Aorta (tissue), 5 donors: ENCODE results near the gene HPSE. TPM values are rescaled to one million over a fixed set of nuclear protein-coding genes. Genes with fewer than 3 reads are reported as not detected.

ENCODE experiments used
- ATAC-seq: fragments of 200-7000 bp; cut with Tn5 transposase; one replicate; pipeline ENCODE4 v1.9.1; 2022; ENCODE audit warnings: moderate library complexity; ENCODE audit not compliant: low FRiP score
- DNase-seq, 2 donors: peaks; one replicate each; pipeline ENCODE4 v3.0.0-alpha.2; 2020
- H3K27ac ChIP-seq, 2 donors: one replicate each; pipeline ENCODE4 v1.5.1; 2013; ENCODE audit warnings: low read length in 2 of 2, mild to moderate bottlenecking in 2 of 2, moderate library complexity in 2 of 2, control low read depth in 1 of 2, inconsistent platforms in 1 of 2, low read depth in 1 of 2
- H3K27me3 ChIP-seq, 2 donors: one replicate each; pipeline ENCODE4 v1.6.1; 2013; ENCODE audit warnings: control low read depth in 1 of 2, low read length in 1 of 2, mild to moderate bottlenecking in 1 of 2, moderate library complexity in 1 of 2; ENCODE audit not compliant: insufficient read depth in 2 of 2, control insufficient read depth in 1 of 2
- H3K36me3 ChIP-seq, 2 donors: one replicate each; pipeline ENCODE4 v1.6.1; 2013; ENCODE audit warnings: control low read depth in 1 of 2, low read length in 1 of 2, mild to moderate bottlenecking in 1 of 2; ENCODE audit not compliant: insufficient read depth in 2 of 2, control insufficient read depth in 1 of 2
- H3K4me1 ChIP-seq, 2 donors: one replicate each; pipeline ENCODE4 v1.6.1; 2013; ENCODE audit warnings: low read length in 2 of 2, control low read depth in 1 of 2, mild to moderate bottlenecking in 1 of 2, moderate library complexity in 1 of 2; ENCODE audit not compliant: insufficient read depth in 2 of 2, control insufficient read depth in 1 of 2
- H3K4me3 ChIP-seq, 2 donors: one replicate each; pipeline ENCODE4 v1.5.1; 2013; ENCODE audit warnings: low read length in 2 of 2, control low read depth in 1 of 2, mild to moderate bottlenecking in 1 of 2
- H3K9me3 ChIP-seq: one replicate; pipeline ENCODE4 v1.6.1; 2013; ENCODE audit warnings: mild to moderate bottlenecking, low read length; ENCODE audit not compliant: control insufficient read depth
- WGBS, 2 donors: extraction: QIAGEN DNeasy Blood & Tissue Kit; methylation state at CpG; one replicate each; pipeline ENCODE4 v1.1.7; 2013; 5-methylcytosine and 5-hydroxymethylcytosine counted together
- intact Hi-C, 2 donors: fragments of 100-400 bp; cut with DNase I; formaldehyde crosslinking; loops; one replicate each; pipeline versions ENCODE4 v1.14.2 to v1.15.0; 2022
- long read RNA-seq, 2 donors: library from polyadenylated mRNA; unstranded; transcript quantifications; one replicate each; pipeline ENCODE4 v2.0.0, GENCODE V29; 2020 to 2021
- polyA plus RNA-seq, 2 donors: library from polyadenylated mRNA; stranded (reverse); fragments of 200-250 nt; gene quantifications; one replicate each; pipeline ENCODE4 v1.2.3, GENCODE V29; 2013
- total RNA-seq, 2 donors: library from RNA; stranded (reverse); fragmentation: NEBNext Ultra II Directional; extraction: Animal tissue kit (Norgen Biotek cat#: 25700); gene quantifications; one replicate each; pipeline ENCODE4 v1.2.1, GENCODE V29; 2021
- donor health status: healthy with polysubstance abuse.
- donor health status: Bipolar disorder and iron deficiency.
- donor health status: DM: no; HTN: no; CAD: no.
- donor health status: DM: no; HTN: no; CAD: no.
- donor health status: DM: yes; HTN: yes; CAD: no.

The HPSE gene
- total RNA-seq (1 to 10 TPM; 3.7 to 5.0 TPM), polyA plus RNA-seq (1 to 10 TPM in 1 of 2 donors, under 1 TPM in 1; 0.82 to 3.1 TPM)
- long read RNA-seq, donor 1, full-length matches to known transcripts, result 11 of 13 reads
- long read RNA-seq, donor 1, partial matches to known transcripts, result 2 of 13 reads
- long read RNA-seq, donor 1, other reads (novel, unspliced or antisense), result 0 of 13 reads
- long read RNA-seq, donor 2, full-length matches to known transcripts, result 1 of 1 reads
- long read RNA-seq, donor 2, partial matches to known transcripts, result 0 of 1 reads
- long read RNA-seq, donor 2, other reads (novel, unspliced or antisense), result 0 of 1 reads

DNA sequence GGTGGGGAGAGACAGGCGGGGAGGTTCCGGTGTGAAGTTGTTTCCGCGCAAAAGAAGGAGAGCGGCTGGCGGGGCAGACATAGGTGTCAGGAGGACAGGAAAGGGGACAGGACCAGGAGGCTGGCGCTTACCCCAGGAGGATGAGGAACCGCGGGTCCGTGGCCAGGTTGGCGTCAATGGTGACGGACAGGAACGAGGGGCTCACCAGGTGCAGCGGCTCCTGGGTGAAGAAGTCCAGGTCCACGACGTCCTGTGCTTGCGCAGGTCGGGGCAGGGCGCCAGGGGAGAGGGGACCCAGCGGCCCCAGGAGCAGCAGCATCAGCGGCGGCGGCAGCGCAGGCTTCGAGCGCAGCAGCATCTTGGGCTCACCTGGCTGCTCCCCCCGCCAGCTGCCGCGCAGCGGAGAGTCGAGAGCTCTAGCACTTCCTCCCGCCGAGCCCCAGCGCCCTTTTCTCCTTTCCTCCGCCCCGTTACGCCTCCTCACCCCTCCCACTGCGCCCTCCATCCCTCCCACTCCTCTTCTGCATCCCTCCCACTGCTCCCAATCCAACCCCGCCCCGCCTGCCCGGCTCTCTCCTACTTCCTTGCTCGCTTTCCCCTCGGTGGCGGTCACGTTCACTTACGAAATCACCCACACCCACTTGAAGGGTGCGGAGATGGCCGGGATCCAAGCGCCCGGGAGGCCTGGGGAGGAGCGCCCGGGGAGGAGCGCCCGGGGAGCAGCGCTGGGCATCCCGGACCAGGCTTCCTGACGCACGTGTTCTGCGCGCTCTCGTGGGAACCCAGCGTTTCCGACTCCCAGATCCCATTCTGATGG, at the start of gene HPSE:
Gene HPSE (minus strand): TSS at position 424 of the 817 bp plus-strand sequence. CDS start 66 bp downstream, at position 358.
- ATAC-seq (peak; percentile 85), DNase-seq (peak; percentile 90 to 93)
- intact Hi-C loops, result no loop called here
- H3K36me3 ChIP-seq, result no peaks in the 10 kb centered on the region
- 0 to 2% methylated on average over 48 to 63 of the region's 63 CpGs for WGBS, 2 donors
- H3K27ac ChIP-seq, result no peak within 1 kb of the TSS
- no peaks in the 10 kb centered on the region for H3K27me3 ChIP-seq
- H3K4me1 ChIP-seq, result no peaks in the 10 kb centered on the region
- peaks cover 5% of the 10 kb centered on the region for H3K9me3 ChIP-seq
- H3K4me3 ChIP-seq, result peak within 1 kb of the TSS; percentile 6 to 38

DNA sequence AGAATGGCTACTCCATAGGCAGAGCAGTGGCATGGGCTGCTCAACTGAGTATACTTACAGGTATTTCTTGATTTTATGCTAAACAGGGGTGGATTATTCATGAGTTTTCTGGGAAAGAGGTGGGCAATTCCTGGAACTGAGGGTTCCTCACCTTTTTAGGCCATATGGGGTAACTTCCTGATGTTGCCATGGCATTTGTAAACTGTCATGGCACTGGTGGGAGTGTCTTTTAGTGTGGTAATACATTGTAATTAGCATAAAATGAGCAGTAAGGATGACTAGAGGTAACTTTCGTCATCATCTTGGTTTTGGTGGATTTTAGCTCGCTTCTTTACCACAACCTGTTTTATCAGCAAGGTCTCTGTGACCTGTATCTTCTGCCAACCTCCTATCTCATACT, 48.2 kb upstream of the HPSE start:
- ATAC-seq, result no peak
- H3K4me1 ChIP-seq, result no peaks in the 10 kb centered on the region
- H3K4me3 ChIP-seq, result no peak overlapping the region
- intact Hi-C loops, result no loop called here
- H3K27ac ChIP-seq, result no peak overlapping the region
- H3K27me3 ChIP-seq, result no peaks in the 10 kb centered on the region
- H3K9me3 ChIP-seq, result peaks cover 1% of the 10 kb centered on the region
- 74% methylated on average over 2 of the region's 2 CpGs for WGBS, 2 donors
- no peak for DNase-seq
- H3K36me3 ChIP-seq, result no peaks in the 10 kb centered on the region

DNA sequence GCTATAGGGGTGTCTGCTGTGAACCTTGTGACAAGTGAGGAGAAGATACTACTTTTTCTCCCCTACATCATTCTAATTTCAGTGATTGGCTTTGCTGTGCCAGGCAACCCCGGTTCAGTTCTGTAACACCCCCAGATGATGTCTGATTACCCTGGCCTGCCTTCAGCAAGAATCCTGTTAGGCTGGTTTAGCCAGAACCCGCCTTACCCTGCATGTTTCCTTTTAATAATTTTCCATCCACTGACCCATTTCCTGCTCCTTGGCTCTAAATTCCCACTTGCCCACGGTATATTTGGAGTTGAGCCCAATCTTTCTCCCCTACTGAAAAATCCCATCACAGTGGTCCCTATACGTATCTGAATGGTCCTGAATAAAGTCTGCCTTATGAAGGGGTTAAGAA, 46.5 kb upstream of the HPSE start:
- WGBS, 2 donors, result 69 to 71% methylated on average over 4 of the region's 4 CpGs
- Histone ChIP-seq H3K4me1 (no peaks in the 10 kb centered on the region), H3K4me3 (no peak overlapping the region), H3K27ac (no peak overlapping the region), H3K36me3 (no peaks in the 10 kb centered on the region), H3K9me3 (peaks cover 1% of the 10 kb centered on the region), H3K27me3 (no peaks in the 10 kb centered on the region)
- intact Hi-C loops, result no loop called here
- DNase-seq (no peak), ATAC-seq (no peak)

DNA sequence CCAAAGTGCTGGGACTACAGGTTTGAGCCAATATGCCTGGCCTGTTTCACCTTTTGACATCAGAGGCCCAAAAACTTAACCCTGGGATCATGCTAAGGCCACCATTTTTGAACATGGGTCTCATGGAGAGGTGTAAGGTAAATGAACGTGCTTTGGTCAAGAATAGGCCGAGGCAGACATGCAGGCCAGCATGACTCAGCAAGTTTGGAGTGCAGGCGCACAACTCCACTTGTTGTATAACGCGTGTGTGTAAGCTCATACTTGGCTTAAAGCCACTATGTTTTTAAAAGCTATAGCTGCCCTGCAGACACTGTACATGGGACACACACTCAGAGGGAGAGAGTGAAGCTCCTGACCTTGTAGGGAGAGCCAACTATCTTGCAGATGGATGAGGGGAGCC, 43.8 kb upstream of the HPSE start:
- no peaks in the 10 kb centered on the region for H3K27me3 ChIP-seq
- H3K9me3 ChIP-seq, result peaks cover 1% of the 10 kb centered on the region
- H3K36me3 ChIP-seq, result no peaks in the 10 kb centered on the region
- WGBS, 2 donors, result 93 to 95% methylated on average over 5 of the region's 5 CpGs
- no peak overlapping the region for H3K4me3 ChIP-seq
- no peak overlapping the region for H3K27ac ChIP-seq
- ATAC-seq (no peak), DNase-seq (no peak)
- no peaks in the 10 kb centered on the region for H3K4me1 ChIP-seq
- intact Hi-C loops, result no loop called here

DNA sequence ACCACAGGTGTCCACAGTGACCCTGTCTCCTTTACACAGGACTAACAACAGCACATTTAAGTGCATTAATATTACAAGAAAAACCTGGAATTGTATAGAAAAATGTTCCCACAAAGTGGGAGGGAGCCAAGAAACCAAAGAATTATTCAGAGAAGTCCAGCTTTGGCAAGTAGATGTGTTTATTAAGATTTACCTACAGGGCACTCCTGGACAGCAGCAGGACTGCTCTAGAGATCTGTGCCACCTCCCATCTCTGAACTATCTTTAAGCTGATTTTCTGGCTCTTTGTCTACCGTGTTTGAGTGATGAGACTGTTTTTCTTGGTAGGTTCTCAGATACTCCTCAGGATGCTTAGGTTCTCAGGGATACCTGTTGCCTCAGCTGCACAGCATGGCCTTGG, 38.3 kb upstream of the HPSE start:
- Histone ChIP-seq H3K27ac (no peak overlapping the region), H3K27me3 (no peaks in the 10 kb centered on the region), H3K36me3 (no peaks in the 10 kb centered on the region), H3K9me3 (no peaks in the 10 kb centered on the region), H3K4me3 (no peak overlapping the region), H3K4me1 (no peaks in the 10 kb centered on the region)
- ATAC-seq (no peak), DNase-seq (no peak)
- 57 to 65% methylated on average over 1 of the region's 1 CpG for WGBS, 2 donors
- intact Hi-C loops, result no loop called here

GRCh38 chr4:83371936-83372335, 37.3 kb upstream of the HPSE start:
- Histone ChIP-seq H3K9me3 (no peaks in the 10 kb centered on the region), H3K36me3 (no peaks in the 10 kb centered on the region), H3K4me3 (no peak overlapping the region), H3K27ac (no peak overlapping the region), H3K4me1 (no peaks in the 10 kb centered on the region), H3K27me3 (no peaks in the 10 kb centered on the region)
- intact Hi-C loops, result no loop called here
- no peak for DNase-seq
- 83 to 84% methylated on average over 1 of the region's 1 CpG for WGBS, 2 donors
- ATAC-seq, result no peak

DNA sequence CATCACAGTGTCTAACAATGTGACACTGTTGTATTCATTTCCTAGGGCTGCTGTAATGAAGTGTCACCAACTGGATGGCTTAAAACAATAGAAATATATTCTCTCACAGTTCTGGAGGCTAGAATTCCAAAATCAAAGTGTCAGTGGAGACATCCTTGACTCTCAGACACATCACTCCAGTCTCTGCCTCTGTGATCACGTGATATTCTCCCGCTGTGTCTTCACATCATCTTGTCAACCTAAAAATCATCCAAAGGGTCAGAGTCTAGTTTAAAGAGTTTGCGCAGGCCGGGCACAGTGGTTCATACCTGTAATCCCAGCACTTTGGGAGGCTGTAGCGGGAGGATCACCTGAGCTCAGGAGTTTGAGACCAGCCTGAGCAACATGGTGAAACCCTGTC, 36.6 kb upstream of the HPSE start:
- intact Hi-C loops, result no loop called here
- H3K27ac ChIP-seq, result no peak overlapping the region
- DNase-seq (no peak), ATAC-seq (no peak)
- WGBS, 2 donors, result 92 to 94% methylated on average over 5 of the region's 5 CpGs
- H3K4me1 ChIP-seq, result no peaks in the 10 kb centered on the region
- H3K36me3 ChIP-seq, result no peaks in the 10 kb centered on the region
- H3K4me3 ChIP-seq, result no peak overlapping the region
- no peaks in the 10 kb centered on the region for H3K27me3 ChIP-seq
- H3K9me3 ChIP-seq, result no peaks in the 10 kb centered on the region

- 80 to 95% methylated on average over 1 of the region's 1 CpG for WGBS, 2 donors
- ATAC-seq (no peak), DNase-seq (no peak)
- no peaks in the 10 kb centered on the region for H3K4me1 ChIP-seq
- H3K36me3 ChIP-seq, result no peaks in the 10 kb centered on the region
- intact Hi-C loops, result no loop called here
- no peak overlapping the region for H3K27ac ChIP-seq
- H3K4me3 ChIP-seq, result no peak overlapping the region
- no peaks in the 10 kb centered on the region for H3K27me3 ChIP-seq
- no peaks in the 10 kb centered on the region for H3K9me3 ChIP-seq
Measured at GRCh38 chr4:83370640-83370906, 35.9 kb upstream of the HPSE start.
